ENCODE results near the gene CLPTM1.
"Not testable (repeated sequence)": the region's sequence is repeated elsewhere in the genome, so short reads cannot be mapped to it uniquely, and the experiment has no call there.

The CLPTM1 gene

GRCh38 chr19:44954649-44955504 lies at the start of gene CLPTM1:
Gene CLPTM1 (plus strand): TSS chr19:44955380. CDS start chr19:44955396, 16 bp downstream.
- peak; percentile 94 to 96 (median 95) for DNase-seq (ENCODE audit: low read depth in 3 of 3)

- no peak for DNase-seq (ENCODE audit: low read depth in 3 of 3)
Observed at GRCh38 chr19:44905437-44906160, 49.6 kb upstream of the CLPTM1 start, which contains the start of gene APOE. Gene APOE (plus strand): TSS chr19:44905796. CDS start chr19:44906625, 829 bp downstream.

- DNase-seq (ENCODE audit: low read depth in 3 of 3): no peak
Observed at GRCh38 chr19:44907613-44908012, 47.6 kb upstream of the CLPTM1 start.

- DNase-seq (ENCODE audit: low read depth in 3 of 3): no peak
Observed at GRCh38 chr19:44908074-44908835, 46.9 kb upstream of the CLPTM1 start.

- no peak for DNase-seq (ENCODE audit: low read depth in 3 of 3)
Observed at GRCh38 chr19:44908836-44909261, 46.3 kb upstream of the CLPTM1 start.

GRCh38 chr19:44909775-44910174 lies 45.4 kb upstream of the CLPTM1 start:
- DNase-seq (ENCODE audit: low read depth in 3 of 3): no peak

GRCh38 chr19:44911896-44912295 lies 43.3 kb upstream of the CLPTM1 start:
- not testable (repeated sequence) for DNase-seq (ENCODE audit: low read depth in 3 of 3)

GRCh38 chr19:44912854-44913253 lies 42.3 kb upstream of the CLPTM1 start:
- DNase-seq (ENCODE audit: low read depth in 3 of 3): no peak

- DNase-seq (ENCODE audit: low read depth in 3 of 3): not testable (repeated sequence)
Observed at GRCh38 chr19:44913512-44914432, 41.4 kb upstream of the CLPTM1 start.

GRCh38 chr19:44914433-44915206 lies 40.6 kb upstream of the CLPTM1 start, which contains the start of gene APOC1:
Gene APOC1 (plus strand): TSS chr19:44914608. CDS start chr19:44914892, 284 bp downstream.
- peak; percentile 53 to 64 (median 53) for DNase-seq (ENCODE audit: low read depth in 3 of 3)

- no peak for DNase-seq (ENCODE audit: low read depth in 3 of 3)
Observed at GRCh38 chr19:44924243-44924725, 30.9 kb upstream of the CLPTM1 start.

- no peak for DNase-seq (ENCODE audit: low read depth in 3 of 3)
Observed at GRCh38 chr19:44925114-44925891, 29.9 kb upstream of the CLPTM1 start.

GRCh38 chr19:44926245-44927077 lies 28.7 kb upstream of the CLPTM1 start:
- DNase-seq (ENCODE audit: low read depth in 3 of 3): not testable (repeated sequence)

GRCh38 chr19:44927746-44928145 lies 27.4 kb upstream of the CLPTM1 start:
- no peak for DNase-seq (ENCODE audit: low read depth in 3 of 3)

GRCh38 chr19:44930088-44930487 lies 25.1 kb upstream of the CLPTM1 start:
- DNase-seq (ENCODE audit: low read depth in 3 of 3): no peak

GRCh38 chr19:44931541-44931940 lies 23.6 kb upstream of the CLPTM1 start:
- no peak for DNase-seq (ENCODE audit: low read depth in 3 of 3)

GRCh38 chr19:44939668-44940067 lies 15.5 kb upstream of the CLPTM1 start:
- DNase-seq (ENCODE audit: low read depth in 3 of 3): no peak

GRCh38 chr19:44942067-44942571 lies 13.1 kb upstream of the CLPTM1 start, which contains the start of gene APOC4:
Gene APOC4 (plus strand): TSS chr19:44942237. CDS start chr19:44942278, 41 bp downstream.
- no peak for DNase-seq (ENCODE audit: low read depth in 3 of 3)

All from stimulated activated CD4-positive, alpha-beta T cell treated with anti-CD3 and anti-CD28 coated beads, TNF-alpha, amount 100 ng/mL, for 4 hours (primary cell).